ENCODE measurements around the gene SMARCE1.
A peak's percentile ranks its signal among the peaks of the same experiment; 100 is the strongest.

SMARCE1 gene

GRCh38 chr17:40645943-40646342 lies 1.7 kb downstream of the SMARCE1 start:
- DNase-seq = no peak

- no peak for DNase-seq
Observed at GRCh38 chr17:40645291-40645690, 2.3 kb downstream of the SMARCE1 start.

- no peak for DNase-seq
Observed at GRCh38 chr17:40637931-40638330, 9.7 kb downstream of the SMARCE1 start.

GRCh38 chr17:40633871-40634270 lies 13.7 kb downstream of the SMARCE1 start:
- DNase-seq = no peak

GRCh38 chr17:40632216-40632615 lies 15.4 kb downstream of the SMARCE1 start:
- no peak for DNase-seq

GRCh38 chr17:40629842-40630241 lies 17.8 kb downstream of the SMARCE1 start:
- DNase-seq = no peak

GRCh38 chr17:40625311-40625710 lies 22.3 kb downstream of the SMARCE1 start:
- DNase-seq = no peak

- DNase-seq = no peak
Observed at GRCh38 chr17:40623419-40624210, 24.0 kb downstream of the SMARCE1 start.

- DNase-seq = peak in 3 of 4 experiments; percentile 14 to 52 (median 37)
Observed at GRCh38 chr17:40622509-40622928, 25.1 kb downstream of the SMARCE1 start.

GRCh38 chr17:40621578-40621977 lies 26.0 kb downstream of the SMARCE1 start:
- no peak for DNase-seq

GRCh38 chr17:40621019-40621418 lies 26.6 kb downstream of the SMARCE1 start:
- no peak for DNase-seq

- DNase-seq = no peak
Observed at GRCh38 chr17:40618754-40619625, 28.6 kb downstream of the SMARCE1 start.

- DNase-seq = peak in 3 of 4 experiments; percentile 38 to 50 (median 43)
Observed at GRCh38 chr17:40617678-40618240, 29.9 kb downstream of the SMARCE1 start.

GRCh38 chr17:40616592-40616991 lies 31.0 kb downstream of the SMARCE1 start:
- no peak for DNase-seq

- no peak for DNase-seq
Observed at GRCh38 chr17:40615841-40616476, 31.7 kb downstream of the SMARCE1 start.

GRCh38 chr17:40615068-40615840 lies 32.4 kb downstream of the SMARCE1 start:
- peak in 3 of 4 experiments; percentile 31 to 62 (median 57) for DNase-seq

- no peak for DNase-seq
Observed at GRCh38 chr17:40614431-40615067, 33.1 kb downstream of the SMARCE1 start.

GRCh38 chr17:40613467-40614154 lies 34.0 kb downstream of the SMARCE1 start:
- no peak for DNase-seq

GRCh38 chr17:40612599-40613244 lies 34.9 kb downstream of the SMARCE1 start:
- DNase-seq = peak in 1 of 4 experiments; percentile 12

GRCh38 chr17:40611840-40612474 lies 35.7 kb downstream of the SMARCE1 start:
- no peak for DNase-seq
